ENCODE data around the gene CLCN1. TPM values are rescaled to one million over a fixed set of nuclear protein-coding genes. Genes with fewer than 3 reads are reported as not detected.

Gene CLCN1
- total RNA-seq, 8 experiments from 2014 or later = 0.07 to 0.28 (median 0.15) TPM; not detected in 2

GRCh38 chr7:143351060-143351459 lies 35.1 kb downstream of the CLCN1 start:
- ATAC-seq (replicated peaks in 6 of 8) = peak in 1 of 8 experiments; percentile 39
- H3K27ac ChIP-seq = no peak overlapping the region

GRCh38 chr7:143351574-143351973 lies 35.7 kb downstream of the CLCN1 start:
- in situ Hi-C loops (cut with MboI; ENCODE audit: low pct_unique_long_range_greater_than_20kb in 2 of 9, low sequenced_read_pairs in 9 of 9, unreplicated experiment in 9 of 9) = no loop called here
- Histone ChIP-seq H3K4me3 (no peak overlapping the region), H3K4me1 (replicated peaks in 1 of 2) (peaks cover 5 to 13% of the 10 kb centered on the region in 2 donors), H3K27ac (no peak overlapping the region)
- WGBS, 10 experiments = 56 to 100% (median 88%) methylated on average over 1 to 6 of the region's 9 CpGs; no CpG with 5 or more reads in 1 of the 10 experiments
- no peak for ATAC-seq (replicated peaks in 6 of 8)

More at GRCh38 chr7:143351060-143351459, 35.1 kb downstream of the CLCN1 start:
- WGBS, 10 experiments = 36 to 100% (median 88%) methylated on average over 1 to 4 of the region's 5 CpGs; no CpG with 5 or more reads in 5 of the 10 experiments
- Histone ChIP-seq H3K4me1 (replicated peaks in 1 of 2) (peaks cover 5 to 13% of the 10 kb centered on the region in 2 donors), H3K4me3 (no peak overlapping the region)
- in situ Hi-C loops (cut with MboI; ENCODE audit: low pct_unique_long_range_greater_than_20kb in 2 of 9, low sequenced_read_pairs in 9 of 9, unreplicated experiment in 9 of 9) = no loop called here

- ATAC-seq (replicated peaks in 6 of 8) = peak in 5 of 8 experiments; percentile 71 to 88 (median 79)
- WGBS, 10 experiments = 0 to 36% (median 22%) methylated on average over 1 to 6 of the region's 11 CpGs; no CpG with 5 or more reads in 7 of the 10 experiments
- H3K4me3 ChIP-seq = no peak overlapping the region
- H3K27ac ChIP-seq = peak overlapping the region in 1 of 2 donors; percentile 21
- in situ Hi-C loops (cut with MboI; ENCODE audit: low pct_unique_long_range_greater_than_20kb in 2 of 9, low sequenced_read_pairs in 9 of 9, unreplicated experiment in 9 of 9) = no loop called here
- H3K4me1 ChIP-seq (replicated peaks in 1 of 2) = peaks cover 5 to 13% of the 10 kb centered on the region in 2 donors
Measured at GRCh38 chr7:143352531-143353002, 36.7 kb downstream of the CLCN1 start.

- 10 to 100% (median 80%) methylated on average over 1 to 3 of the region's 8 CpGs; no CpG with 5 or more reads in 3 of the 10 experiments for WGBS, 10 experiments
- in situ Hi-C loops (cut with MboI; ENCODE audit: low pct_unique_long_range_greater_than_20kb in 2 of 9, low sequenced_read_pairs in 9 of 9, unreplicated experiment in 9 of 9) = no loop called here
- H3K27ac ChIP-seq = no peak overlapping the region
Measured at GRCh38 chr7:143354376-143354775, 38.5 kb downstream of the CLCN1 start.

GRCh38 chr7:143354965-143355364 lies 39.1 kb downstream of the CLCN1 start:
- WGBS, 10 experiments = 30 to 95% (median 84%) methylated on average over 1 to 7 of the region's 8 CpGs; no CpG with 5 or more reads in 6 of the 10 experiments
- in situ Hi-C loops (cut with MboI; ENCODE audit: low pct_unique_long_range_greater_than_20kb in 2 of 9, low sequenced_read_pairs in 9 of 9, unreplicated experiment in 9 of 9) = no loop called here
- Histone ChIP-seq H3K27ac (no peak overlapping the region), H3K4me1 (replicated peaks in 1 of 2) (peaks cover 5 to 13% of the 10 kb centered on the region in 2 donors), H3K4me3 (no peak overlapping the region)
- ATAC-seq (replicated peaks in 6 of 8) = no peak

More at GRCh38 chr7:143354376-143354775, 38.5 kb downstream of the CLCN1 start:
- ATAC-seq (replicated peaks in 6 of 8) = no peak
- no peak overlapping the region for H3K4me3 ChIP-seq
- peaks cover 5 to 13% of the 10 kb centered on the region in 2 donors for H3K4me1 ChIP-seq (replicated peaks in 1 of 2)

- ATAC-seq (replicated peaks in 6 of 8) = no peak
- H3K4me1 ChIP-seq (replicated peaks in 1 of 2) = peaks cover 5 to 16% of the 10 kb centered on the region in 2 donors
- in situ Hi-C loops (cut with MboI; ENCODE audit: low pct_unique_long_range_greater_than_20kb in 2 of 9, low sequenced_read_pairs in 9 of 9, unreplicated experiment in 9 of 9) = no loop called here
- 20 to 95% (median 89%) methylated on average over 1 to 11 of the region's 16 CpGs; no CpG with 5 or more reads in 1 of the 10 experiments for WGBS, 10 experiments
- no peak overlapping the region for H3K27ac ChIP-seq
- no peak overlapping the region for H3K4me3 ChIP-seq
Measured at GRCh38 chr7:143355450-143356385, 39.8 kb downstream of the CLCN1 start.

- Histone ChIP-seq H3K4me1 (replicated peaks in 1 of 2) (peaks cover 5 to 19% of the 10 kb centered on the region in 2 donors), H3K4me3 (no peak overlapping the region), H3K27ac (no peak overlapping the region)
- 36 to 100% (median 91%) methylated on average over 2 to 4 of the region's 13 CpGs; no CpG with 5 or more reads in 4 of the 10 experiments for WGBS, 10 experiments
- in situ Hi-C loops (cut with MboI; ENCODE audit: low pct_unique_long_range_greater_than_20kb in 2 of 9, low sequenced_read_pairs in 9 of 9, unreplicated experiment in 9 of 9) = no loop called here
- peak in 2 of 8 experiments; percentile 85 to 94 for ATAC-seq (replicated peaks in 6 of 8)
Measured at GRCh38 chr7:143356414-143357050, 40.6 kb downstream of the CLCN1 start.

GRCh38 chr7:143358626-143359025 lies 42.7 kb downstream of the CLCN1 start:
- no peak overlapping the region for H3K27ac ChIP-seq
- H3K4me3 ChIP-seq = no peak overlapping the region
- in situ Hi-C loops (cut with MboI; ENCODE audit: low pct_unique_long_range_greater_than_20kb in 2 of 9, low sequenced_read_pairs in 9 of 9, unreplicated experiment in 9 of 9) = no loop called here
- H3K4me1 ChIP-seq (replicated peaks in 1 of 2) = peaks cover 6 to 9% of the 10 kb centered on the region in 2 donors
- no peak for ATAC-seq (replicated peaks in 6 of 8)
- WGBS, 10 experiments = 14 to 100% (median 100%) methylated on average over 1 to 4 of the region's 12 CpGs; no CpG with 5 or more reads in 3 of the 10 experiments

- Histone ChIP-seq H3K4me1 (replicated peaks in 1 of 2) (peaks cover 7 to 9% of the 10 kb centered on the region in 2 donors), H3K27ac (no peak overlapping the region), H3K4me3 (no peak overlapping the region)
- WGBS, 10 experiments = 0 to 95% (median 84%) methylated on average over 1 to 8 of the region's 11 CpGs; no CpG with 5 or more reads in 4 of the 10 experiments
- no peak for ATAC-seq (replicated peaks in 6 of 8)
- in situ Hi-C loops (cut with MboI; ENCODE audit: low pct_unique_long_range_greater_than_20kb in 2 of 9, low sequenced_read_pairs in 9 of 9, unreplicated experiment in 9 of 9) = no loop called here
Measured at GRCh38 chr7:143359771-143360353, 44.0 kb downstream of the CLCN1 start.

GRCh38 chr7:143360788-143361551 lies 45.1 kb downstream of the CLCN1 start:
- peak in 5 of 8 experiments; percentile 51 to 64 (median 63) for ATAC-seq (replicated peaks in 6 of 8)
- 33 to 100% (median 53%) methylated on average over 1 to 7 of the region's 19 CpGs; no CpG with 5 or more reads in 4 of the 10 experiments for WGBS, 10 experiments
- peak overlapping the region; percentile 63 to 99 (median 91) for H3K4me3 ChIP-seq
- H3K27ac ChIP-seq = peak overlapping the region; percentile 84 to 85
- in situ Hi-C loops (cut with MboI; ENCODE audit: low pct_unique_long_range_greater_than_20kb in 2 of 9, low sequenced_read_pairs in 9 of 9, unreplicated experiment in 9 of 9) = no loop called here
- peaks cover 7 to 9% of the 10 kb centered on the region in 2 donors for H3K4me1 ChIP-seq (replicated peaks in 1 of 2)

GRCh38 chr7:143361552-143362130 lies 45.7 kb downstream of the CLCN1 start:
- H3K4me3 ChIP-seq = peak overlapping the region; percentile 63 to 99 (median 91)
- WGBS, 10 experiments = no CpG with 5 or more reads among the region's 46 CpGs
- in situ Hi-C loops (cut with MboI; ENCODE audit: low pct_unique_long_range_greater_than_20kb in 2 of 9, low sequenced_read_pairs in 9 of 9, unreplicated experiment in 9 of 9) = no loop called here
- peak; percentile 10 to 64 (median 50) for ATAC-seq (replicated peaks in 6 of 8)
- H3K27ac ChIP-seq = peak overlapping the region; percentile 84 to 85
- peaks cover 7 to 9% of the 10 kb centered on the region in 2 donors for H3K4me1 ChIP-seq (replicated peaks in 1 of 2)

Measured in motor neuron (in vitro differentiated cells).